Astrocyte of the spinal cord (primary cell): ENCODE results near the gene GRK3.

Experiments
- DNase-seq: peaks from one replicate; pipeline ENCODE4 v3.0.0; 2011; ENCODE audit warnings: low read depth, low spot score
- H3K4me3 ChIP-seq: 2 replicates; pipeline ENCODE4 v1.5.1; 2011; ENCODE audit warnings: low read depth, mild to moderate bottlenecking, low read length, moderate library complexity
- CTCF ChIP-seq: IDR thresholded peaks from 2 replicates; pipeline ENCODE4 v1.5.1; 2012; ENCODE audit warnings: low read depth, mild to moderate bottlenecking, low read length, inconsistent platforms
- in situ Hi-C: cut with HindIII; loops from 2 replicates; pipeline ENCODE4 v1.10.0; 2017; ENCODE audit warnings: low sequenced_read_pairs

Gene GRK3

GRCh38 chr22:25651332-25652085, 87.0 kb downstream of the GRK3 start:
- in situ Hi-C loops = no loop called here
- no peak overlapping the region for H3K4me3 ChIP-seq
- no peak for DNase-seq
- no peak for TF ChIP-seq CTCF

- TF ChIP-seq CTCF = no peak
- DNase-seq = no peak
- in situ Hi-C loops = no loop called here
- no peak overlapping the region for H3K4me3 ChIP-seq
Measured at GRCh38 chr22:25654676-25655075, 90.2 kb downstream of the GRK3 start.

DNA sequence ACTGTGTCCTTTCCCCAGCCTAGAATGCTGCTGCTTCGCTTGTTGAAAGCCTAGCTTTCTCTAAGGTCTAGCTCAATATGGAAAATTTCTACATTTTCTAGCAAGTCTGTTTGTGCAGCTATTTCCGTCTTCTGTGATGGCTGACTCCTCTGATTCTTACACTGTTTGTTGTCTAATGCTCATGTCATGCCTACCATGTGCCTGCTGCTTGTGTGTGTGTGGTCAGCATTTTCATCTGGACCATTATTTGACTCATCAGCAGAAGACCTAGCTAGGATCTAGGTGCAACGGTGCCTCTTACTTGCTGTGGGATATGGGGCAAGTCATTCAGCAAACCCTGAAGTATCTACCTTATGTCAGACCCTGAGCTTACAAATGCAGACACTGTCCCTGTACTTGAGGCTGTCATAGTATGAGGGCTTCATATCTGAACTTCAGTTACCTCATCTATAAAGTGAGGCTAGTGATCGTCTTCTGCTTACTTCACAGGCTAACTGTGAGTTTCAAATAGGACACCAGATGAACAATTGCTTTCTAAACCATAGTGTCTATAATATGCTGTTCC, 91.0 kb downstream of the GRK3 start:
- no peak for DNase-seq
- no peak overlapping the region for H3K4me3 ChIP-seq
- no peak for TF ChIP-seq CTCF
- in situ Hi-C loops = no loop called here

DNA sequence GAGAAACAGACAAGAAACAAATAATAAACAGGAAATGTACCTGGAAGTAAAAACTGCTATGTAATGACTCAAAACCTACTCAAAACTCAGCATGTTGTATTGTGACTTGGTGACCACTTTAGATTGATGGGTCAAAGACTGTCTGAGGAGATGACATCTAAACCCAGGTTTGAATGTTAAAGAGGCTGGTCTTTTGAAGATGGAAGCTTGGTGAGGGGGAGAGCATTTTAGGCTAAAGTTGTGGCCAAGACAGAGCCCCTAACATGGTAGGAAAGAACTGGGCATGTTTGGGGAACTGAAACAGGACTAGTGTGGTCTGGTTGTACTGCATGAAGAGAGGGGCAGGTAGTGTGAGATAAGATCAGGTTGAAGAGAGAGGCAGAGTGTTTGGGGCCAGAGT, 92.2 kb downstream of the GRK3 start:
- no peak overlapping the region for H3K4me3 ChIP-seq
- in situ Hi-C loops = no loop called here

DNA sequence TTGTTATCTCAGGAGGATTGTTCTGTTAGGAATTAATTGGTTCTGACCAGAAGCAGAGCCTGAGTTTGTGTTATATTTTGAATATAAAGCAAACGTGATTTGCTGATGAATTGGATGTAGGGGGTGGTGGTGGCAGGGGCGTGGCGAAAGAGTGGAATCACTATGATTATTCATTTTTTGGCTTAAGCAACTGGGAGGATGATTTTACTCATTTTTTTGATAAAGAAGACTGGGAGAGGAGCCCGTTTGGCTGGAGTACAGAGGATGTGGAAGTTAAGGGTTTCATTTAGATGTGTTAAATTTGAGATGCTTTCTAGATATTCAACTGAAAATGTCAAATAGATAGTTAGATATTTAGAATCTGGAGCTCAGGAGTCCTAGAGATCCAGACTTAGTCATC, 94.2 kb downstream of the GRK3 start:
- in situ Hi-C loops = no loop called here
- TF ChIP-seq CTCF = no peak
- H3K4me3 ChIP-seq = no peak overlapping the region
- DNase-seq = no peak

More for the DNA sequence above, 92.2 kb downstream of the GRK3 start:
- TF ChIP-seq CTCF = no peak
- DNase-seq = no peak

- TF ChIP-seq CTCF = no peak
- in situ Hi-C loops = no loop called here
- H3K4me3 ChIP-seq = no peak overlapping the region
- no peak for DNase-seq
Measured at GRCh38 chr22:25659413-25659812, 94.9 kb downstream of the GRK3 start.
